ENCODE measurements around the gene SCN10A.

GRCh38 chr3:38743043-38743442, 73.0 kb downstream of the SCN10A start:
- no peak for TF ChIP-seq CTCF (IDR thresholded peaks at IDR 0.05)
- no peak for TF ChIP-seq POLR2A (IDR thresholded peaks at IDR 0.05)

Measured in suprapubic skin (tissue), 3 donors.